ENCODE data around the gene TMEM178A. TPM values are rescaled to one million over a fixed set of nuclear protein-coding genes. Genes with fewer than 3 reads are reported as not detected.

The TMEM178A gene
- total RNA-seq, 1 experiment from 2014 or later: 7.5 TPM

GRCh38 chr2:39737661-39738060 lies 71.9 kb downstream of the TMEM178A start:
- H3K4me3 Mint-ChIP-seq: peak overlapping the region in 1 of 2 experiments; percentile 10; a peak in 2 of 5 replicates
- H3K9me3 Mint-ChIP-seq: no peaks in the 10 kb centered on the region
- Histone ChIP-seq H3K79me1 (ENCODE audit: insufficient read depth, low read depth, low read length, poor library complexity, severe bottlenecking) (peaks cover 4% of the 10 kb centered on the region), H2BK120ac (ENCODE audit: low read depth, low read length, poor library complexity, severe bottlenecking) (no peak overlapping the region), H2AK5ac (ENCODE audit: insufficient read length, low read length) (no peak overlapping the region), H3T11ph (ENCODE audit: low read length) (no peak overlapping the region), H3K4me2 (ENCODE audit: insufficient read depth, insufficient read length, low read length) (no peak overlapping the region), H4K20me1 (ENCODE audit: control insufficient read depth, insufficient read depth, insufficient read length) (no peaks in the 10 kb centered on the region), H3K23me2 (ENCODE audit: insufficient read length, low read depth, low read length, poor library complexity, severe bottlenecking) (no peaks in the 10 kb centered on the region), H2BK20ac (ENCODE audit: low read depth, low read length, poor library complexity, severe bottlenecking) (no peak overlapping the region), H4K5ac (ENCODE audit: insufficient read length, low read depth, low read length) (no peak overlapping the region), H2BK15ac (ENCODE audit: low read depth, low read length) (no peak overlapping the region), H3K23ac (ENCODE audit: insufficient read length, low read depth, low read length) (no peak overlapping the region), H3K9ac (ENCODE audit: extremely low read depth, insufficient read length, low read length) (no peak overlapping the region), H3K27ac (ENCODE audit: insufficient read length, low read depth, low read length) (no peak overlapping the region), H3K9me3 (ENCODE audit: control insufficient read depth, low read depth, low read length) (no peaks in the 10 kb centered on the region), H3K79me2 (ENCODE audit: insufficient read depth, low read length) (no peaks in the 10 kb centered on the region), H3K14ac (ENCODE audit: insufficient read depth, low read length) (no peak overlapping the region), H4K91ac (ENCODE audit: insufficient read length, low read depth, low read length) (no peak overlapping the region), H2AFZ (ENCODE audit: low read length) (no peak overlapping the region), H3K56ac (ENCODE audit: insufficient read length, low read depth, low read length) (no peak overlapping the region), H3K4ac (ENCODE audit: low read depth, low read length) (no peak overlapping the region), H2BK5ac (ENCODE audit: insufficient read length, low read length) (no peak overlapping the region), H4K8ac (replicated peaks; ENCODE audit: insufficient read length, low read depth, low read length) (no peak overlapping the region), H3K27me3 (ENCODE audit: insufficient read depth, low read length) (no peaks in the 10 kb centered on the region), H3K4me1 (ENCODE audit: insufficient read depth, low read length) (peaks cover 8% of the 10 kb centered on the region; the same call in 1 of the 2 replicates), H3K18ac (ENCODE audit: insufficient read length, low read depth, low read length) (no peak overlapping the region), H2BK12ac (ENCODE audit: insufficient read length, low read depth, low read length) (no peak overlapping the region)
- peak overlapping the region; percentile 16 to 88 (median 79) for H3K27ac Mint-ChIP-seq
- peaks cover 21 to 62% (median 25%) of the 10 kb centered on the region in 3 experiments for H3K36me3 Mint-ChIP-seq (ENCODE audit: insufficient read depth in 1 of 3, low read depth in 3 of 3)
- H3K4me1 Mint-ChIP-seq: peaks cover 23 to 28% of the 10 kb centered on the region in 2 experiments
- no peaks in the 10 kb centered on the region for H3K27me3 Mint-ChIP-seq (ENCODE audit: low read depth)
- DNase-seq: peak; percentile 59
- TF ChIP-seq, protein P1, sequence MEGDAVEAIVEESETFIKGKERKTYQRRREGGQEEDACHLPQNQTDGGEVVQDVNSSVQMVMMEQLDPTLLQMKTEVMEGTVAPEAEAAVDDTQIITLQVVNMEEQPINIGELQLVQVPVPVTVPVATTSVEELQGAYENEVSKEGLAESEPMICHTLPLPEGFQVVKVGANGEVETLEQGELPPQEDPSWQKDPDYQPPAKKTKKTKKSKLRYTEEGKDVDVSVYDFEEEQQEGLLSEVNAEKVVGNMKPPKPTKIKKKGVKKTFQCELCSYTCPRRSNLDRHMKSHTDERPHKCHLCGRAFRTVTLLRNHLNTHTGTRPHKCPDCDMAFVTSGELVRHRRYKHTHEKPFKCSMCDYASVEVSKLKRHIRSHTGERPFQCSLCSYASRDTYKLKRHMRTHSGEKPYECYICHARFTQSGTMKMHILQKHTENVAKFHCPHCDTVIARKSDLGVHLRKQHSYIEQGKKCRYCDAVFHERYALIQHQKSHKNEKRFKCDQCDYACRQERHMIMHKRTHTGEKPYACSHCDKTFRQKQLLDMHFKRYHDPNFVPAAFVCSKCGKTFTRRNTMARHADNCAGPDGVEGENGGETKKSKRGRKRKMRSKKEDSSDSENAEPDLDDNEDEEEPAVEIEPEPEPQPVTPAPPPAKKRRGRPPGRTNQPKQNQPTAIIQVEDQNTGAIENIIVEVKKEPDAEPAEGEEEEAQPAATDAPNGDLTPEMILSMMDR (conservative IDR thresholded peaks at IDR 0.05): no peak
- WGBS (ENCODE audit: extremely low coverage, insufficient read length, low lambda C conversion rate): no CpG with 5 or more reads among the region's 8 CpGs

Data from H9 (cell line).